H9 (cell line): ENCODE results near the gene ANKRD27. TPM values are rescaled to one million over a fixed set of nuclear protein-coding genes. Genes with fewer than 3 reads are reported as not detected.

ENCODE experiments used
- DNase-seq: peaks from one replicate; pipeline ENCODE4 v3.0.0-alpha.2; 2017
- H2AFZ ChIP-seq: one replicate; pipeline ENCODE4 v1.6.1; 2013; ENCODE audit warnings: mild to moderate bottlenecking, low read length, control low read depth, moderate library complexity
- H2AK5ac ChIP-seq: 2 replicates; pipeline ENCODE4 v1.6.1; 2013; ENCODE audit warnings: low read length, control low read depth, mixed read lengths; ENCODE audit not compliant: insufficient read length
- H2BK120ac ChIP-seq: one replicate; pipeline ENCODE4 v1.6.1; 2013; ENCODE audit warnings: low read depth, mild to moderate bottlenecking, low read length, control low read depth, inconsistent platforms; ENCODE audit not compliant: poor library complexity, severe bottlenecking
- H2BK12ac ChIP-seq: 2 replicates; pipeline ENCODE4 v1.6.1; 2013; ENCODE audit warnings: low read length, control low read depth, mixed read lengths, low read depth; ENCODE audit not compliant: insufficient read length
- H2BK15ac ChIP-seq: 2 replicates; pipeline ENCODE4 v1.6.1; 2013; ENCODE audit warnings: low read depth, low read length, control low read depth
- H2BK20ac ChIP-seq: one replicate; pipeline ENCODE4 v1.6.1; 2013; ENCODE audit warnings: low read depth, mild to moderate bottlenecking, low read length, control low read depth, inconsistent platforms; ENCODE audit not compliant: poor library complexity, severe bottlenecking
- H2BK5ac ChIP-seq: 2 replicates; pipeline ENCODE4 v1.6.1; 2013; ENCODE audit warnings: low read length, control low read depth, mixed read lengths; ENCODE audit not compliant: insufficient read length
- H3K14ac ChIP-seq: 2 replicates; pipeline ENCODE4 v1.6.1; 2013; ENCODE audit warnings: low read length, control low read depth; ENCODE audit not compliant: insufficient read depth
- H3K18ac ChIP-seq: 2 replicates; pipeline ENCODE4 v1.6.1; 2013; ENCODE audit warnings: low read depth, mild to moderate bottlenecking, mixed read lengths, low read length, control low read depth; ENCODE audit not compliant: insufficient read length
- H3K23ac ChIP-seq: 2 replicates; pipeline ENCODE4 v1.6.1; 2013; ENCODE audit warnings: low read length, control low read depth, mixed read lengths, low read depth; ENCODE audit not compliant: insufficient read length
- H3K23me2 ChIP-seq: 2 replicates; pipeline ENCODE4 v1.6.1; 2013; ENCODE audit warnings: low read depth, mild to moderate bottlenecking, mixed read lengths, low read length, control low read depth; ENCODE audit not compliant: insufficient read length, poor library complexity, severe bottlenecking
- H3K27ac ChIP-seq: 2 replicates; pipeline ENCODE4 v1.5.1; 2013; ENCODE audit warnings: low read length, control low read depth, mixed read lengths, low read depth; ENCODE audit not compliant: insufficient read length
- H3K27me3 ChIP-seq: 2 replicates; pipeline ENCODE4 v1.6.1; 2013; ENCODE audit warnings: low read length, control low read depth, inconsistent platforms; ENCODE audit not compliant: insufficient read depth
- H3K4ac ChIP-seq: 2 replicates; pipeline ENCODE4 v1.6.1; 2013; ENCODE audit warnings: low read depth, mild to moderate bottlenecking, control low read depth, inconsistent platforms, low read length, moderate library complexity
- H3K4me1 ChIP-seq: 2 replicates; pipeline ENCODE4 v1.6.1; 2013; ENCODE audit warnings: low read length, control low read depth, inconsistent platforms; ENCODE audit not compliant: insufficient read depth
- H3K4me2 ChIP-seq: 2 replicates; pipeline ENCODE4 v1.6.1; 2013; ENCODE audit warnings: low read length, control low read depth, mixed read lengths; ENCODE audit not compliant: insufficient read length, insufficient read depth
- H3K56ac ChIP-seq: 2 replicates; pipeline ENCODE4 v1.6.1; 2013; ENCODE audit warnings: low read depth, mild to moderate bottlenecking, mixed read lengths, low read length, control low read depth; ENCODE audit not compliant: insufficient read length
- H3K79me1 ChIP-seq: 2 replicates; pipeline ENCODE4 v1.6.1; 2013; ENCODE audit warnings: low read depth, mild to moderate bottlenecking, moderate library complexity, low read length, control low read depth, inconsistent platforms; ENCODE audit not compliant: insufficient read depth, poor library complexity, severe bottlenecking
- H3K79me2 ChIP-seq: 2 replicates; pipeline ENCODE4 v1.6.1; 2013; ENCODE audit warnings: low read length, control low read depth, inconsistent platforms; ENCODE audit not compliant: insufficient read depth
- H3K9ac ChIP-seq: 2 replicates; pipeline ENCODE4 v1.6.1; 2013; ENCODE audit warnings: low read length, control low read depth, mixed read lengths; ENCODE audit not compliant: insufficient read length; ENCODE audit errors: extremely low read depth
- H3K9me3 ChIP-seq: one replicate; pipeline ENCODE4 v1.6.1; 2013; ENCODE audit warnings: low read depth, low read length, inconsistent platforms; ENCODE audit not compliant: control insufficient read depth
- H3T11ph ChIP-seq: one replicate; pipeline ENCODE4 v1.6.1; 2013; ENCODE audit warnings: mild to moderate bottlenecking, low read length, control low read depth, inconsistent platforms
- H4K20me1 ChIP-seq: one replicate; pipeline ENCODE4 v1.6.1; 2013; ENCODE audit not compliant: control insufficient read depth, insufficient read length, insufficient read depth
- H4K5ac ChIP-seq: 2 replicates; pipeline ENCODE4 v1.6.1; 2013; ENCODE audit warnings: low read depth, mild to moderate bottlenecking, mixed read lengths, low read length, control low read depth; ENCODE audit not compliant: insufficient read length
- H4K8ac ChIP-seq: replicated peaks from 2 replicates; pipeline ENCODE4 v1.6.1; 2013; ENCODE audit warnings: low read length, control low read depth, mixed read lengths, low read depth; ENCODE audit not compliant: insufficient read length
- H4K91ac ChIP-seq: 2 replicates; pipeline ENCODE4 v1.6.1; 2013; ENCODE audit warnings: low read depth, mild to moderate bottlenecking, moderate library complexity, mixed read lengths, low read length, control low read depth; ENCODE audit not compliant: insufficient read length
- H3K27ac Mint-ChIP-seq, 3 experiments: 2 replicates in 2 of 3; 3 replicates in 1 of 3; pipeline ENCODE4 v1.8.0; 2020 to 2021; ENCODE audit warnings: mixed read lengths in 3 of 3, mild to moderate bottlenecking in 1 of 3, moderate library complexity in 1 of 3
- H3K27me3 Mint-ChIP-seq: 2 replicates; pipeline ENCODE4 v1.8.0; 2021; ENCODE audit warnings: low read depth, mild to moderate bottlenecking, moderate library complexity, mixed read lengths
- H3K36me3 Mint-ChIP-seq, 3 experiments: 2 replicates in 2 of 3; 3 replicates in 1 of 3; pipeline ENCODE4 v1.8.0; 2020 to 2021; ENCODE audit warnings: low read depth in 3 of 3, mixed read lengths in 3 of 3; ENCODE audit not compliant: insufficient read depth in 1 of 3
- H3K4me1 Mint-ChIP-seq, 2 experiments: 2 replicates each; pipeline ENCODE4 v1.8.0; 2020; ENCODE audit warnings: mixed read lengths in 2 of 2
- H3K4me3 Mint-ChIP-seq, 2 experiments: 2 replicates in 1 of 2; 3 replicates in 1 of 2; pipeline ENCODE4 v1.8.0; 2020 to 2021; ENCODE audit warnings: mild to moderate bottlenecking in 2 of 2, mixed read lengths in 2 of 2, moderate library complexity in 1 of 2
- H3K9me3 Mint-ChIP-seq, 2 experiments: 2 replicates in 1 of 2; 3 replicates in 1 of 2; pipeline ENCODE4 v1.8.0; 2020; ENCODE audit warnings: mild to moderate bottlenecking in 2 of 2, mixed read lengths in 2 of 2, moderate library complexity in 1 of 2
- CTCF ChIP-seq: fragments of 200-600 bp; sonication (generic); conservative IDR thresholded peaks from 3 replicates; pipeline ENCODE4 v1.8.0; 2021; ENCODE audit warnings: antibody characterized with exemption, mild to moderate bottlenecking
- WGBS: extraction: QIAGEN DNeasy Blood & Tissue Kit; methylation state at CpG from one replicate; pipeline ENCODE4 v1.1.7; 2013; ENCODE audit warnings: missing lambda C conversion rate, low lambda C conversion rate, mixed read lengths; ENCODE audit not compliant: insufficient read length; ENCODE audit errors: extremely low coverage; 5-methylcytosine and 5-hydroxymethylcytosine counted together
- total RNA-seq: library from RNA; stranded (reverse); gene quantifications from 2 replicates; pipeline ENCODE4 v1.2.1, GENCODE V29; 2021

ANKRD27 gene
- total RNA-seq, 1 experiment from 2014 or later: 40.7 TPM

DNA sequence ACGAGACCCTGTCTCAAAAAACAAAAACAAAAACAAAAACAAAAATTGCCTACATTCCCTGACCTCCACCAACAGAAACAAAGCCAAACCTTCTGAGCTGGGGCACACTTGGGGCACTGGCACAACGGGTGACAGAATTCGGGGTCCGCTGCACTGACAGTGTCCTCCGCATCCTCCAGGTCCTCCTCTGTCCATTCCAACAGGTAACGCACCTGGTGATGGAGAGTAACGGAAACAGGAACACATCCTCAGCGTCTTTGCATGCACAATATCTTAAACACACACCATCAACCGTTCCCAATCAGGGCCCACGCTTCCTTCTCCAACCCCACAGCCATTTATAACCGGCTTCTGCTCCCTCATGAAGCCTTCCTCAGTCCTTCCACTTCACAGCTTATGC lies 59.4 kb downstream of the ANKRD27 start:
- no peak overlapping the region for H3K56ac ChIP-seq
- no peaks in the 10 kb centered on the region for H4K20me1 ChIP-seq
- no peaks in the 10 kb centered on the region for H3K27me3 ChIP-seq
- no peak overlapping the region for H4K5ac ChIP-seq
- no peak overlapping the region for H4K91ac ChIP-seq
- H4K8ac ChIP-seq: no peak overlapping the region
- H3K14ac ChIP-seq: no peak overlapping the region
- no peak overlapping the region for H3K27ac Mint-ChIP-seq
- no peaks in the 10 kb centered on the region for H3K79me1 ChIP-seq
- H3K9me3 ChIP-seq: no peaks in the 10 kb centered on the region
- no peaks in the 10 kb centered on the region for H3K79me2 ChIP-seq
- WGBS: no CpG with 5 or more reads among the region's 11 CpGs
- H2BK12ac ChIP-seq: no peak overlapping the region
- no peaks in the 10 kb centered on the region for H3K27me3 Mint-ChIP-seq
- H3K36me3 Mint-ChIP-seq: peaks cover 32 to 72% (median 71%) of the 10 kb centered on the region in 3 experiments
- no peak overlapping the region for H2AFZ ChIP-seq
- no peak overlapping the region for H2BK120ac ChIP-seq
- H3K23ac ChIP-seq: no peak overlapping the region
- no peaks in the 10 kb centered on the region for H3K4me1 Mint-ChIP-seq
- no peaks in the 10 kb centered on the region for H3K4me1 ChIP-seq
- no peaks in the 10 kb centered on the region for H3K9me3 Mint-ChIP-seq
- no peak for TF ChIP-seq CTCF
- H3T11ph ChIP-seq: no peak overlapping the region
- no peak overlapping the region for H3K4me2 ChIP-seq
- DNase-seq: no peak
- H3K4me3 Mint-ChIP-seq: no peak overlapping the region; a peak in 1 of 5 replicates
- no peak overlapping the region for H2AK5ac ChIP-seq
- H3K27ac ChIP-seq: no peak overlapping the region
- H2BK15ac ChIP-seq: no peak overlapping the region
- H3K18ac ChIP-seq: no peak overlapping the region
- no peak overlapping the region for H3K9ac ChIP-seq
- H2BK5ac ChIP-seq: no peak overlapping the region
- no peak overlapping the region for H3K4ac ChIP-seq
- H2BK20ac ChIP-seq: no peak overlapping the region
- no peaks in the 10 kb centered on the region for H3K23me2 ChIP-seq
